Measurements from ENCODE around the gene ADAMTS13.

- TF ChIP-seq POLR2A (IDR thresholded peaks at IDR 0.05): no peak
- TF ChIP-seq CTCF (IDR thresholded peaks at IDR 0.05): no peak
Observed at GRCh38 chr9:133429641-133430161, 7.5 kb downstream of the ADAMTS13 start.
